ENCODE measurements around the gene EVPLL.
"Not testable (repeated sequence)": the region's sequence is repeated elsewhere in the genome, so short reads cannot be mapped to it uniquely, and the experiment has no call there.

The EVPLL gene

GRCh38 chr17:18425593-18425992, 48.0 kb downstream of the EVPLL start:
- not testable (repeated sequence) for DNase-seq (ENCODE audit: low read depth in 2 of 2)

- not testable (repeated sequence) for DNase-seq (ENCODE audit: low read depth in 2 of 2)
These were observed 49.1 kb downstream of the EVPLL start for GRCh38 chr17:18426639-18427038.

- DNase-seq (ENCODE audit: low read depth in 2 of 2) = not testable (repeated sequence)
These were observed 54.6 kb downstream of the EVPLL start for GRCh38 chr17:18432206-18432605.

Measured in stimulated activated CD8-positive, alpha-beta memory T cell treated with anti-CD3 and anti-CD28 coated beads, Interleukin-7, amount 100 ng/mL, for 4 hours (primary cell).